Stomach (tissue), 9 donors: ENCODE data around the gene NCF4. TPM values are rescaled to one million over a fixed set of nuclear protein-coding genes. Genes with fewer than 3 reads are reported as not detected.

Source experiments
- DNase-seq, 2 donors: peaks; one replicate each; pipeline versions ENCODE4 v3.0.0 to v3.0.0-alpha.2; 2013 to 2019
- H3K27ac ChIP-seq, 5 donors: fragments of 200-600 bp in 4 of 5; sonication (generic) in 4 of 5; one replicate each; pipeline ENCODE4 v1.5.1; 2013 to 2019; ENCODE audit warnings: mild to moderate bottlenecking in 1 of 5, moderate library complexity in 1 of 5
- H3K27me3 ChIP-seq, 3 donors: fragments of 200-600 bp; sonication (generic); one replicate each; pipeline ENCODE4 v1.5.1; 2017 to 2019; ENCODE audit warnings: mixed run types in 1 of 3
- H3K36me3 ChIP-seq, 4 donors: fragments of 200-600 bp; sonication (generic); 1 replicate in 3 of 4; 2 replicates in 1 of 4; pipeline ENCODE4 v1.5.1; 2016 to 2019
- H3K4me1 ChIP-seq, 4 donors: fragments of 200-600 bp; sonication (generic); one replicate each; pipeline ENCODE4 v1.5.1; 2016 to 2019
- H3K4me3 ChIP-seq, 4 donors: fragments of 200-600 bp; sonication (generic) in 3 of 4; one replicate each; pipeline ENCODE4 v1.5.1; 2016 to 2019; ENCODE audit warnings: mild to moderate bottlenecking in 1 of 4
- H3K9me3 ChIP-seq, 4 donors: fragments of 200-600 bp; sonication (generic); one replicate each; pipeline ENCODE4 v1.5.1; 2016 to 2019
- CTCF ChIP-seq, 7 experiments: fragments of 450-650 bp in 4 of 7; fragments of 200-600 bp in 3 of 7; sonication (generic) in 3 of 7; IDR thresholded peaks; one replicate each; pipeline ENCODE4 v1.5.1; 2016 to 2019; ENCODE audit warnings: antibody characterized with exemption in 7 of 7, control low read depth in 2 of 7, mild to moderate bottlenecking in 1 of 7
- EP300 ChIP-seq: sonication (generic); formaldehyde crosslinking; IDR thresholded peaks from one replicate; pipeline ENCODE4 v1.6.1; 2017; ENCODE audit warnings: antibody characterized with exemption
- POLR2A ChIP-seq, 4 donors: fragments of 450-650 bp; IDR thresholded peaks; one replicate each; pipeline ENCODE4 v1.6.1; 2016; ENCODE audit warnings: antibody characterized with exemption in 4 of 4, control low read depth in 2 of 4, mild to moderate bottlenecking in 1 of 4, moderate library complexity in 1 of 4
- POLR2AphosphoS5 ChIP-seq, 3 donors: sonication (generic); formaldehyde crosslinking; IDR thresholded peaks; one replicate each; pipeline ENCODE4 v1.6.1; 2016; ENCODE audit warnings: antibody characterized with exemption in 3 of 3
- WGBS, 5 donors: extraction: QIAGEN DNeasy Blood & Tissue Kit in 3 of 5; methylation state at CpG; one replicate each; pipeline versions ENCODE4 v1.1.5 to v1.1.7; 2013 to 2018; 5-methylcytosine and 5-hydroxymethylcytosine counted together
- intact Hi-C: fragments of 100-400 bp; cut with DNase I; formaldehyde crosslinking; loops from one replicate; pipeline ENCODE4 v1.15.1; 2023; ENCODE audit warnings: low total_unique reads
- polyA plus RNA-seq, 3 donors: library from polyadenylated mRNA; stranded (reverse); fragments of 200-250 nt; gene quantifications; one replicate each; pipeline ENCODE4 v1.2.3, GENCODE V29; 2013
- total RNA-seq, 5 donors: library from RNA; depleted of rRNA; stranded (reverse); fragments of >200 nt; gene quantifications; one replicate each; pipeline versions ENCODE4 v1.1.0 to v1.2.3, GENCODE V29; 2014 to 2016
- donor health status: healthy with polysubstance abuse.
- donor health status: Bipolar disorder and iron deficiency.
- donor health status: healthy.

Gene NCF4
- total and polyA plus RNA-seq, 8 donors = 5.0 to 32.1 (median 7.3) TPM; not detected in 1

- Histone ChIP-seq H3K36me3 (no peaks in the 10 kb centered on the region), H3K4me1 (peaks cover 0 to 11% (median 5%) of the 10 kb centered on the region in 4 donors), H3K27ac (peak within 1 kb of the TSS; percentile 47 to 83 (median 57)), H3K4me3 (peak within 1 kb of the TSS; percentile 11 to 43 (median 38)), H3K27me3 (peaks cover 0 to 34% (median 0%) of the 10 kb centered on the region in 3 donors), H3K9me3 (peaks cover 0 to 3% (median 2%) of the 10 kb centered on the region in 4 donors)
- 61 to 76% (median 63%) methylated on average over 17 to 18 of the region's 18 CpGs for WGBS, 5 donors
- DNase-seq = peak; percentile 45 to 48
- TF ChIP-seq CTCF (IDR thresholded peaks at IDR 0.05) = no peak
- no peak for TF ChIP-seq POLR2A (IDR thresholded peaks at IDR 0.05)
- TF ChIP-seq EP300 = no peak
- no peak for TF ChIP-seq POLR2AphosphoS5 (IDR thresholded peaks at IDR 0.05)
- intact Hi-C loops = no loop called here
These were observed 52.9 kb downstream of the NCF4 start, which contains the start of gene CSF2RB for GRCh38 chr22:36913427-36914389. Gene CSF2RB, plus strand, starts transcription at chr22:36913628. Its CDS starts 8,580 bp downstream, at chr22:36922208.

DNA sequence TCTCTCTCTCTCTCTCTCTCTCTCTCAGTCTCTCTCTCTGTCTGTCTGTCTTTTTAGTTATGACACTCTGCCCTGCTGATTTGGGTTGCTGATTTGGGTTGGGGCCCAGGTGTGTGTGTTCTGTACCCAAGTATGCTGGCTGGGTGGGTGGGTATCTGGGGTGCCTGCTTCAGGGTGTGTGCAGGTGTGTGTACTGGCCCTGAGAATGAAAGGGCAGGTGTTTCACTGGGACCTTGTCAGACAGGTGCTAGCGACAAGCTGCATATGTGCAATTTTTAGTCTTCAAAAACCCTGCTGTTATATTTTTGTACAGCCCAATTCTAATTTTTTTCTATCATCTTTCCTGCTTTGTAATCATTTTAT lies 53.6 kb downstream of the NCF4 start:
- peaks cover 0 to 11% (median 5%) of the 10 kb centered on the region in 4 donors for H3K4me1 ChIP-seq
- intact Hi-C loops = no loop called here
- H3K27me3 ChIP-seq = peaks cover 0 to 34% (median 0%) of the 10 kb centered on the region in 3 donors
- H3K36me3 ChIP-seq = no peaks in the 10 kb centered on the region
- no peak for DNase-seq
- WGBS, 5 donors = 52 to 82% (median 63%) methylated on average over 1 of the region's 1 CpG
- no peak for TF ChIP-seq POLR2A (IDR thresholded peaks at IDR 0.05)
- peaks cover 0 to 8% (median 7%) of the 10 kb centered on the region in 4 donors for H3K9me3 ChIP-seq
- H3K27ac ChIP-seq = peak overlapping the region in 3 of 5 donors; percentile 54 to 83 (median 79)
- H3K4me3 ChIP-seq = peak overlapping the region; percentile 11 to 43 (median 38)

- intact Hi-C loops = no loop called here
- Histone ChIP-seq H3K27me3 (peaks cover 0 to 36% (median 0%) of the 10 kb centered on the region in 3 donors), H3K4me3 (no peak overlapping the region), H3K27ac (no peak overlapping the region), H3K36me3 (no peaks in the 10 kb centered on the region), H3K9me3 (peaks cover 0 to 8% (median 7%) of the 10 kb centered on the region in 4 donors), H3K4me1 (peaks cover 0 to 11% (median 5%) of the 10 kb centered on the region in 4 donors)
- TF ChIP-seq EP300 = no peak
- TF ChIP-seq POLR2A (IDR thresholded peaks at IDR 0.05) = no peak
- TF ChIP-seq POLR2AphosphoS5 (IDR thresholded peaks at IDR 0.05) = no peak
- TF ChIP-seq CTCF (IDR thresholded peaks at IDR 0.05) = no peak
- DNase-seq = no peak
These were observed 55.2 kb downstream of the NCF4 start for GRCh38 chr22:36916034-36916433.

GRCh38 chr22:36918586-36919284 lies 57.9 kb downstream of the NCF4 start:
- Histone ChIP-seq H3K36me3 (peaks cover 0 to 5% (median 0%) of the 10 kb centered on the region in 4 donors), H3K27me3 (peaks cover 0 to 42% (median 10%) of the 10 kb centered on the region in 3 donors), H3K9me3 (peaks cover 0 to 8% (median 7%) of the 10 kb centered on the region in 4 donors), H3K4me1 (peaks cover 0 to 10% (median 0%) of the 10 kb centered on the region in 4 donors), H3K4me3 (no peak overlapping the region), H3K27ac (no peak overlapping the region)
- intact Hi-C loops = no loop called here
- TF ChIP-seq POLR2AphosphoS5 (IDR thresholded peaks at IDR 0.05) (no peak), POLR2A (IDR thresholded peaks at IDR 0.05) (no peak), EP300 (no peak), CTCF (IDR thresholded peaks at IDR 0.05) (no peak)
- no peak for DNase-seq
- 56 to 68% (median 67%) methylated on average over 3 of the region's 3 CpGs for WGBS, 5 donors
